Transverse colon (tissue), 4 donors: ENCODE measurements around the gene WBP11.

Source experiments
- POLR2A ChIP-seq: fragments of 450-650 bp; IDR thresholded peaks from one replicate; pipeline ENCODE4 v1.6.1; 2016; ENCODE audit warnings: antibody characterized with exemption, mild to moderate bottlenecking, moderate library complexity
- POLR2AphosphoS5 ChIP-seq, 3 donors: sonication (generic); formaldehyde crosslinking; IDR thresholded peaks; one replicate each; pipeline ENCODE4 v1.6.1; 2016; ENCODE audit warnings: antibody characterized with exemption in 3 of 3
- TF ChIP-seq, protein P1 (sequence below), 5 experiments: fragments of 200-600 bp in 3 of 5; fragments of 450-650 bp in 2 of 5; sonication (generic) in 3 of 5; IDR thresholded peaks; 1 replicate in 2 of 5; 2 replicates in 3 of 5; pipeline ENCODE4 v1.5.1; 2016 to 2017; ENCODE audit warnings: antibody characterized with exemption in 5 of 5, inconsistent platforms in 3 of 5, mild to moderate bottlenecking in 2 of 5, moderate library complexity in 1 of 5

DNA sequence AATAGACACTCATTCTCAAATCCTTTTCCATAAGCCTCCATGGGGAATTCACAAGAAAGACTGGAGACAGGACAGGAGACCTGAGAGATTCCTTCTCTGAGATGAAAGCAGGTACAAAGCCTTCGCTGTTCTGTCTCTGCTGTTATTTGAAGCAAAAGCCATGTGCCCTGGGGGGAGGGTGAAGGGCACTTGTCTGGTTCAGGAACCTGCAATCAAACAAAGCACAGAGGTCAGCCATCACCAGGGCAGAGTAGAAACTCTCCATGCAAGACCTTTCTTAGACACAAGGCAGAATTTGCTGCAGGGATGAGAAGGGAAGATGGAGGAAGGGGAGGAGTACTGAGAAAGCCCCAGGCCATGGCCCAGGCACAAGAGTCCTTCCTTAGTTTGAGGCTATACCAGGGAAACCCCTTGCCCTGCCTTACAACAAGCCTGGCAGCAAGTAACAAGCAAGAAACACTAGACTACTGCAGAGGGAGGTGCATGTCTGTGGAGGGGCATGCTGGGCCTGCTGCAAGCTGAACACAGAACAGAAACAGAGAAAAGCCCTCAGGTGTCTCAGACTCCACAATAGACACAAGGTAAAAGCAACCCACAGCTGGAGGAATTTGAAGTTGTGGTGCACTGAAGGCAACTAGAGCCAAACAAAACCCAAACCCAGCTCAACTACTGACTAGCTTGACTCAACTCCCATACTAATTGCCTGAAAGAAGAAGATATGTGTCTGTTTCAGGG, 47.8 kb upstream of the WBP11 start:
- TF ChIP-seq, protein P1, sequence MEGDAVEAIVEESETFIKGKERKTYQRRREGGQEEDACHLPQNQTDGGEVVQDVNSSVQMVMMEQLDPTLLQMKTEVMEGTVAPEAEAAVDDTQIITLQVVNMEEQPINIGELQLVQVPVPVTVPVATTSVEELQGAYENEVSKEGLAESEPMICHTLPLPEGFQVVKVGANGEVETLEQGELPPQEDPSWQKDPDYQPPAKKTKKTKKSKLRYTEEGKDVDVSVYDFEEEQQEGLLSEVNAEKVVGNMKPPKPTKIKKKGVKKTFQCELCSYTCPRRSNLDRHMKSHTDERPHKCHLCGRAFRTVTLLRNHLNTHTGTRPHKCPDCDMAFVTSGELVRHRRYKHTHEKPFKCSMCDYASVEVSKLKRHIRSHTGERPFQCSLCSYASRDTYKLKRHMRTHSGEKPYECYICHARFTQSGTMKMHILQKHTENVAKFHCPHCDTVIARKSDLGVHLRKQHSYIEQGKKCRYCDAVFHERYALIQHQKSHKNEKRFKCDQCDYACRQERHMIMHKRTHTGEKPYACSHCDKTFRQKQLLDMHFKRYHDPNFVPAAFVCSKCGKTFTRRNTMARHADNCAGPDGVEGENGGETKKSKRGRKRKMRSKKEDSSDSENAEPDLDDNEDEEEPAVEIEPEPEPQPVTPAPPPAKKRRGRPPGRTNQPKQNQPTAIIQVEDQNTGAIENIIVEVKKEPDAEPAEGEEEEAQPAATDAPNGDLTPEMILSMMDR (IDR thresholded peaks at IDR 0.05), result no peak
- no peak for TF ChIP-seq POLR2A
- no peak for TF ChIP-seq POLR2AphosphoS5 (IDR thresholded peaks at IDR 0.05)
